Skeletal muscle tissue (tissue), 4 donors: ENCODE measurements around the gene RAD9A. TPM values are rescaled to one million over a fixed set of nuclear protein-coding genes. Genes with fewer than 3 reads are reported as not detected.

Experiments
- H3K27ac ChIP-seq: one replicate; pipeline ENCODE4 v1.7.0; 2013; ENCODE audit warnings: mild to moderate bottlenecking, low read depth, low read length, inconsistent platforms
- H3K27me3 ChIP-seq, 3 donors: one replicate each; pipeline ENCODE4 v1.7.0; 2013; ENCODE audit warnings: low read length in 3 of 3; ENCODE audit not compliant: control insufficient read depth in 3 of 3, insufficient read depth in 3 of 3
- H3K36me3 ChIP-seq, 3 donors: one replicate each; pipeline ENCODE4 v1.7.0; 2013; ENCODE audit warnings: low read length in 3 of 3; ENCODE audit not compliant: control insufficient read depth in 3 of 3, insufficient read depth in 3 of 3
- H3K4me1 ChIP-seq, 3 donors: one replicate each; pipeline ENCODE4 v1.7.0; 2013; ENCODE audit warnings: low read length in 3 of 3, mild to moderate bottlenecking in 3 of 3; ENCODE audit not compliant: control insufficient read depth in 3 of 3, insufficient read depth in 3 of 3
- H3K4me3 ChIP-seq, 3 donors: one replicate each; pipeline ENCODE4 v1.7.0; 2013; ENCODE audit warnings: low read length in 3 of 3
- H3K9ac ChIP-seq, 3 donors: one replicate each; pipeline ENCODE4 v1.7.0; 2013; ENCODE audit warnings: low read length in 3 of 3, mild to moderate bottlenecking in 3 of 3, moderate library complexity in 2 of 3, low read depth in 1 of 3
- H3K9me3 ChIP-seq, 3 donors: one replicate each; pipeline ENCODE4 v1.7.0; 2013; ENCODE audit warnings: low read length in 3 of 3; ENCODE audit not compliant: control insufficient read depth in 3 of 3
- total RNA-seq: library from RNA; depleted of rRNA; stranded (reverse); fragments of >200 nt; gene quantifications from one replicate; pipeline ENCODE4 v1.2.3, GENCODE V29; 2014
- donor health status: Osteomylitis.

Gene RAD9A
- total RNA-seq, 1 donor from 2014 or later: 2.6 TPM

DNA sequence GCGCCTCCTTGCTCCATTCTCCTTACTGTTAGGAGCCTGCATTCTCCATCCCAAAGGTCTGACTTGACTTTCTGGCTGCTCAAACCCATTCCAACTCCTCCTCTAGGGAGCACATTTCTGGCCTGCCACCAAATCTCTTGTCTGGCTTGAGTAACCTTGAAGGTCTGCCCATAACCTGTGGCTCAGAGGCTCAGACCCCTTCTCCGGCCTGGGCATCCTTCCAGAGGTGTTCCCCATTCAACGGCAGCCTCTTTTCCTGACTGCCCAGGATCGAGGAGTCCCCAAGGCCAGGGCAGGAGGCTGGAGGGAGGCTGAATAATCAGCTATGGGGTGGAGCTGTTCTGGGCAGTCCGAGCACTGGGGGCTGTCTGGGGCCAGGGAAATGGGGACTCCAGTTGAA lies 2.2 kb downstream of the RAD9A start:
- H3K9me3 ChIP-seq: no peaks in the 10 kb centered on the region
- H3K4me1 ChIP-seq: peaks cover 15 to 39% (median 19%) of the 10 kb centered on the region in 3 donors
- peaks cover 22 to 33% (median 31%) of the 10 kb centered on the region in 3 donors for H3K36me3 ChIP-seq
- H3K27ac ChIP-seq: no peak overlapping the region
- no peaks in the 10 kb centered on the region for H3K27me3 ChIP-seq
- no peak overlapping the region for H3K4me3 ChIP-seq
- no peak overlapping the region for H3K9ac ChIP-seq

- Histone ChIP-seq H3K27me3 (no peaks in the 10 kb centered on the region), H3K9me3 (no peaks in the 10 kb centered on the region), H3K27ac (no peak overlapping the region), H3K4me3 (no peak overlapping the region), H3K9ac (no peak overlapping the region), H3K36me3 (peaks cover 33 to 41% (median 39%) of the 10 kb centered on the region in 3 donors), H3K4me1 (peaks cover 26 to 42% (median 28%) of the 10 kb centered on the region in 3 donors)
Observed at GRCh38 chr11:67395555-67396258, 3.9 kb downstream of the RAD9A start.

DNA sequence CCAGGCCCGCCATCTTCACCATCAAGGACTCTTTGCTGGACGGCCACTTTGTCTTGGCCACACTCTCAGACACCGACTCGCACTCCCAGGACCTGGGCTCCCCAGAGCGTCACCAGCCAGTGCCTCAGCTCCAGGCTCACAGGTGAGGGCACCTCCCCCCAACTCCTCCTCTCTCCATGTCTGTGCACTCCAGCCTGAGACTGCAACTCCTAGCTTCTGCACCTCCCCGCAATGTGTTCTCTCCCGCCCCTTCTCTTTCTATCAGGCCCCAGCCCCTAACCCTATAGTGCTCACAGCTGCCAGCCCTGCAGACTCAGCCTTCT lies 4.4 kb downstream of the RAD9A start:
- no peaks in the 10 kb centered on the region for H3K9me3 ChIP-seq
- H3K9ac ChIP-seq: no peak overlapping the region
- H3K27me3 ChIP-seq: no peaks in the 10 kb centered on the region
- no peak overlapping the region for H3K4me3 ChIP-seq
- H3K27ac ChIP-seq: no peak overlapping the region
- peaks cover 26 to 41% (median 28%) of the 10 kb centered on the region in 3 donors for H3K4me1 ChIP-seq
- peaks cover 33 to 41% (median 39%) of the 10 kb centered on the region in 3 donors for H3K36me3 ChIP-seq

DNA sequence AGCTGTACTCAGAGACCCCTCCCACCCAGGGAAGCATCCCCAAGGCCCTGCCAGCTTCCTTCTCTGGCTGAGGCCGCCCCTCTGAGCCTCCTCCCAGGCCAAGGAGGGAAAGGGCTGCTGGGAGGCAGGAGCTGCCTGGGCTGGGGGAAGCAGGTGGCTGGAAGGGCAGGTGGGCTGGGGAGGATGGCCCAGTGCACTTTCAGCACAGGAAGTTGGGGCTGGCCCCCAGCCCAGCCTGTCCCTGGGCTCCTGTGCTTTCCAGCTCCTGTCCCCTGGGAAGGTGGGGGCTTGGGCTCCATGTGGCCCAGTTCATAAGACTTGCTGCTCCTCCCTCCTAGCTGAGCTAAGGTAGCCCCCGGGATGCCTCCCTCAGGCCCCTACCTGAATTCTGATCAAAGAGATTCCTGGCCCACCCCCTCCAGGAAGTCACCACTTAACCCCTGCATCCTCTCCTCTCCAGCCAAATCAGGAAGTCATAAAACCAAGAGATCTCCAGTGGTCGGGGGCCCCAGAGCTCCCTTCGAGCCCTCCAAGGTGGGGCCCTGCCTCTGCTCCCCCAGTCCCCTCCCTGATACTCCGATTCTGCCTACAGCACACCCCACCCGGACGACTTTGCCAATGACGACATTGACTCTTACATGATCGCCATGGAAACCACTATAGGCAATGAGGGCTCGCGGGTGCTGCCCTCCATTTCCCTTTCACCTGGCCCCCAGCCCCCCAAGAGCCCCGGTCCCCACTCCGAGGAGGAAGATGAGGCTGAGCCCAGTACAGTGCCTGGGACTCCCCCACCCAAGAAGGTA lies 5.0 kb downstream of the RAD9A start:
- peaks cover 25 to 37% (median 26%) of the 10 kb centered on the region in 3 donors for H3K4me1 ChIP-seq
- peaks cover 33 to 41% (median 39%) of the 10 kb centered on the region in 3 donors for H3K36me3 ChIP-seq
- no peak overlapping the region for H3K27ac ChIP-seq
- H3K4me3 ChIP-seq: no peak overlapping the region
- H3K9ac ChIP-seq: no peak overlapping the region
- H3K27me3 ChIP-seq: no peaks in the 10 kb centered on the region
- H3K9me3 ChIP-seq: no peaks in the 10 kb centered on the region

GRCh38 chr11:67397536-67397935 lies 5.8 kb downstream of the RAD9A start:
- no peak overlapping the region for H3K4me3 ChIP-seq
- H3K27me3 ChIP-seq: no peaks in the 10 kb centered on the region
- no peak overlapping the region for H3K27ac ChIP-seq
- H3K36me3 ChIP-seq: peaks cover 33 to 41% (median 39%) of the 10 kb centered on the region in 3 donors
- H3K9me3 ChIP-seq: no peaks in the 10 kb centered on the region
- peak overlapping the region in 1 of 3 donors; percentile 33 for H3K9ac ChIP-seq
- peaks cover 24 to 36% (median 25%) of the 10 kb centered on the region in 3 donors for H3K4me1 ChIP-seq

- Histone ChIP-seq H3K27ac (no peak overlapping the region), H3K27me3 (no peaks in the 10 kb centered on the region), H3K36me3 (peaks cover 33 to 41% (median 39%) of the 10 kb centered on the region in 3 donors), H3K4me3 (no peak overlapping the region), H3K9me3 (no peaks in the 10 kb centered on the region), H3K4me1 (peaks cover 21 to 33% (median 22%) of the 10 kb centered on the region in 3 donors), H3K9ac (peak overlapping the region in 1 of 3 donors; percentile 33)
Observed at GRCh38 chr11:67397986-67398660, 6.3 kb downstream of the RAD9A start.

DNA sequence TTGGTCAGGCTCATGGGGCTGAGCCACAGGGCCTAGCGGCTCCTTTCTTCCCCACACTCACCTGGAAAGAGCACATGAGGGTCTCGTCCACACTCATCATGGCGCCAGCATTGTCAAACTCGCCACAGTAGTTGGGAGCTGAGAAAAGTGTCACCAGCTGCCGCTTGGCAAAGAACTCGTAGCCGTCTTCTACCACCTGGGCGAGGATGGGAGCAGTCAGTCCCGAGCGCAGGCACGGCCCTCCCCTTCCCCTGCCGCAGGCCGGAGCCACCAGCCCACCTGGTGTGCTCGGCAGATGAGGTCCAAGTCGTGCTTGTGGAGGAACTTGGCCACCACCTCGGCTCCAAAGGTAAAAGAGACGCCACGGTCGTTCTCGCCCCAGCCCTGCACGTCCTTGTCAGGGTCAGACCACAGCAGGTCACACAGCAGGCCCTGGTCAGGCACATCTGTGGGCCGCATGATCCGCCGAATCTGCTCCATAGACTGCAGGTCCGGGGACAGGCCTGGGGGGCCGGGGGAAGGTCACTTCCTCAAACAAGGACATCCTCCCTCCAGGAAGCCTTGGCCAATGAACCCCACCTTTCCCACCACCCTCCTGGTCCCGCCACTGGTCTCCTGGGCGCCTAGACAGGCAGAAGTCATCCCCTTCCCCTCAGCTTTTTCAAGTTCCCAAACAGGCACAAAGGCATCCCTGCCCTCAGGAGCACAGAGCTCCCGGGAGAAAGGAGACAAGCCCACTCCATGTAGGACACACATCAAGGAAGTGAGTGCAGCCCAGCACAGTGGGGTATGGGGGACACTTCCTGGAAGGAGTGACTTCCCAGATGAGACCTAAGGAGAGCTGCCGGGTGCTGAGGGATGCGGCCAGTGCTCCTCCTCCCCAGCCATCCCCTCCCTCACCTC lies 7.1 kb downstream of the RAD9A start:
- Histone ChIP-seq H3K27ac (no peak overlapping the region), H3K36me3 (peaks cover 33 to 35% (median 35%) of the 10 kb centered on the region in 3 donors), H3K4me1 (peaks cover 21 to 33% (median 22%) of the 10 kb centered on the region in 3 donors), H3K9ac (peak overlapping the region in 2 of 3 donors; percentile 23 to 33), H3K9me3 (no peaks in the 10 kb centered on the region), H3K4me3 (no peak overlapping the region), H3K27me3 (no peaks in the 10 kb centered on the region)

- Histone ChIP-seq H3K27me3 (peaks cover 0 to 3% (median 0%) of the 10 kb centered on the region in 3 donors), H3K9ac (peak overlapping the region; percentile 90 to 98 (median 96)), H3K4me3 (peak overlapping the region; percentile 82 to 87 (median 85)), H3K36me3 (peaks cover 31 to 34% (median 33%) of the 10 kb centered on the region in 3 donors), H3K27ac (peak overlapping the region; percentile 94), H3K4me1 (peaks cover 21 to 33% (median 22%) of the 10 kb centered on the region in 3 donors), H3K9me3 (no peaks in the 10 kb centered on the region)
Observed at GRCh38 chr11:67400251-67400941, 8.6 kb downstream of the RAD9A start.
